Choroid plexus epithelial cell (primary cell): ENCODE results near the gene RAB4A.

Experiments
- DNase-seq: peaks from one replicate; pipeline ENCODE4 v3.0.0-alpha.2; 2010; ENCODE audit warnings: low read depth
- H3K4me3 ChIP-seq: 2 replicates; pipeline ENCODE4 v1.5.1; 2011; ENCODE audit warnings: low read depth, mild to moderate bottlenecking, control low read depth, low read length, moderate library complexity
- TF ChIP-seq, protein P1 (sequence below): conservative IDR thresholded peaks from 2 replicates; pipeline ENCODE4 v1.5.1; 2011; ENCODE audit warnings: low read depth, mild to moderate bottlenecking, control low read depth, inconsistent platforms, low read length, moderate library complexity

RAB4A gene

DNA sequence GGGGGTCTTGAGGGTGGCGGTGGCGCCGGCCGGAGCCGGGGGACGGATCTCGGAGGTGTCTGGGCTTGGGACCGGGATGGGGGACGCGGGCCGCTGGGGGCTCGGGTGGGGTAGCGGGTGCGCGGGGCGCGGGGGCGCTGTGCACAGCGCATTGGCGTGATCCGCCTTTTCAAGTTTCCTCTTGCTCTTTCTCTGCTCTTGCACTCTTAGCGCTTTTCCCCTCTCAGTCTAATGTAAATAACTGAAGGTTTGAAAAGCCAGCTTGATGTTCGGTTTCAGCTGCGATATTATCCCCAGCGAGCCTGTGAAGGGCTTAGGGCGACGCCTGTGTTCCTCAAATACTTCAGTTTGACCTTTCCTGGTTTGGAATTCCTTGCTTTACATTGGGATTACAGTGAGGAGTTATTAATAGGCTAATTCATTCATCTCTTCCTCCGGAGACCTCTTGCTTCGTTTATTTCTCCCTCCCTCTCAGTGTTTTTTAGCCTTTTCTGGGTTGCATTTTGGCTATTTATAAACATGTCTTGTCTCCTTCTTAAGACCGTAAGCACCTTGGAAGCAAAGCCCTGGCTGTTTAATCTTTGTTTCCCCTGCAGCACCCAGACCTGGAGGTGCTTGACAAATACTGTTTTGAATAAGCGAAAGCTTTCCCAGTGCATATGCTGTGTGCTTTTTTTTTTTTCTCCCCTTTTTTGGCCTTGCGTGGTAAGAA is 693 bp downstream of the RAB4A start:
- peak overlapping the region; percentile 73 for H3K4me3 ChIP-seq
- TF ChIP-seq, protein P1, sequence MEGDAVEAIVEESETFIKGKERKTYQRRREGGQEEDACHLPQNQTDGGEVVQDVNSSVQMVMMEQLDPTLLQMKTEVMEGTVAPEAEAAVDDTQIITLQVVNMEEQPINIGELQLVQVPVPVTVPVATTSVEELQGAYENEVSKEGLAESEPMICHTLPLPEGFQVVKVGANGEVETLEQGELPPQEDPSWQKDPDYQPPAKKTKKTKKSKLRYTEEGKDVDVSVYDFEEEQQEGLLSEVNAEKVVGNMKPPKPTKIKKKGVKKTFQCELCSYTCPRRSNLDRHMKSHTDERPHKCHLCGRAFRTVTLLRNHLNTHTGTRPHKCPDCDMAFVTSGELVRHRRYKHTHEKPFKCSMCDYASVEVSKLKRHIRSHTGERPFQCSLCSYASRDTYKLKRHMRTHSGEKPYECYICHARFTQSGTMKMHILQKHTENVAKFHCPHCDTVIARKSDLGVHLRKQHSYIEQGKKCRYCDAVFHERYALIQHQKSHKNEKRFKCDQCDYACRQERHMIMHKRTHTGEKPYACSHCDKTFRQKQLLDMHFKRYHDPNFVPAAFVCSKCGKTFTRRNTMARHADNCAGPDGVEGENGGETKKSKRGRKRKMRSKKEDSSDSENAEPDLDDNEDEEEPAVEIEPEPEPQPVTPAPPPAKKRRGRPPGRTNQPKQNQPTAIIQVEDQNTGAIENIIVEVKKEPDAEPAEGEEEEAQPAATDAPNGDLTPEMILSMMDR: no peak
- DNase-seq: peak; percentile 45

GRCh38 chr1:229272164-229273158 is 1.6 kb downstream of the RAB4A start:
- no peak for DNase-seq
- peak overlapping the region; percentile 73 for H3K4me3 ChIP-seq
- TF ChIP-seq, protein P1: no peak

GRCh38 chr1:229273507-229274232 is 2.8 kb downstream of the RAB4A start:
- no peak overlapping the region for H3K4me3 ChIP-seq
- TF ChIP-seq, protein P1: no peak
- peak; percentile 69 for DNase-seq

- no peak overlapping the region for H3K4me3 ChIP-seq
- TF ChIP-seq, protein P1: no peak
- no peak for DNase-seq
Measured at GRCh38 chr1:229275005-229275404, 4.1 kb downstream of the RAB4A start.

GRCh38 chr1:229278120-229278741 is 7.3 kb downstream of the RAB4A start:
- DNase-seq: no peak
- TF ChIP-seq, protein P1: no peak
- no peak overlapping the region for H3K4me3 ChIP-seq

- no peak overlapping the region for H3K4me3 ChIP-seq
- no peak for DNase-seq
- TF ChIP-seq, protein P1: no peak
Measured at GRCh38 chr1:229279242-229279641, 8.3 kb downstream of the RAB4A start.
